Activated CD8-positive, alpha-beta memory T cell treated with anti-CD3 and anti-CD28 coated beads, Interleukin-2, amount 10 ng/mL, durations not matched to agents 7 days and 5 days (primary cell): ENCODE results near the gene TFPT. TPM values are rescaled to one million over a fixed set of nuclear protein-coding genes. Genes with fewer than 3 reads are reported as not detected.

Experiments used
- ATAC-seq: fragments of 150-1000 bp; cut with Tn5 transposase; one replicate; pipeline ENCODE4 v1.10.0; 2021; ENCODE audit warnings: moderate library complexity
- CTCF ChIA-PET: fragments of 350-600 bp; sonication (Branson Sonifier 250); formaldehyde crosslinking; loops from one replicate; lab custom pipeline; 2021; ENCODE audit warnings: antibody characterized with exemption; lab: Charles Lee
- DNase-seq: peaks from one replicate; pipeline ENCODE4 v3.0.0-alpha.2; 2020
- H3K27ac Mint-ChIP-seq: one replicate; pipeline ENCODE4 v1.8.0; 2021; ENCODE audit warnings: mild to moderate bottlenecking, mixed read lengths
- H3K27me3 Mint-ChIP-seq: one replicate; pipeline ENCODE4 v1.8.0; 2021; ENCODE audit warnings: mixed read lengths
- H3K36me3 Mint-ChIP-seq: one replicate; pipeline ENCODE4 v1.8.0; 2021; ENCODE audit warnings: mild to moderate bottlenecking, mixed read lengths
- H3K4me1 Mint-ChIP-seq: one replicate; pipeline ENCODE4 v1.8.0; 2021; ENCODE audit warnings: mixed read lengths
- H3K4me3 Mint-ChIP-seq: one replicate; pipeline ENCODE4 v1.8.0; 2021; ENCODE audit warnings: mild to moderate bottlenecking, moderate library complexity, mixed read lengths
- H3K9me3 Mint-ChIP-seq: one replicate; pipeline ENCODE4 v1.8.0; 2022; ENCODE audit warnings: low read depth, mixed read lengths
- total RNA-seq, 2 experiments: library from RNA; stranded (reverse); gene quantifications; one replicate each; pipeline ENCODE4 v1.2.3, GENCODE V29; 2021

TFPT gene
- total RNA-seq, 2 experiments from 2014 or later = 49.4 to 50.5 TPM

DNA sequence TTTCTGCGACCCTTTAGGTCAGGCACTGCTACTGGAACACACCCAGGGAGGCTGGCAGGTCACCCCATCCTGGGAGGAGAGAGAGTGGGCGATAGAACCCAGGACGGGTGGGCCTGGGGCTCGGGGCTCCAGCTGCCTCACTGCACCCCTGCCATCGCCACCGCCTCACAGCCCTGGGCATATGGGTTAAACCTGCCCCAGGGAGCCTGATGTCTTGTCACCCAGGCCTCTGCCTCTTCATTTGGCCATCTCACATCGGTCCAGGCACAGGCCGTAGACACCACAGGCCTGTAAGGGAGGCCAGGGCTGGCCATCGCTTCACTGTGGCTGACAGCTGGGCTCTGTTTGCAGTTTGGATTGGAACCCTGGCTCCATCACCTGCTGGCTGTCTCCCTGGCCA lies 10.3 kb upstream of the TFPT start:
- H3K9me3 Mint-ChIP-seq = no peaks in the 10 kb centered on the region
- CTCF ChIA-PET = no interaction called here

DNA sequence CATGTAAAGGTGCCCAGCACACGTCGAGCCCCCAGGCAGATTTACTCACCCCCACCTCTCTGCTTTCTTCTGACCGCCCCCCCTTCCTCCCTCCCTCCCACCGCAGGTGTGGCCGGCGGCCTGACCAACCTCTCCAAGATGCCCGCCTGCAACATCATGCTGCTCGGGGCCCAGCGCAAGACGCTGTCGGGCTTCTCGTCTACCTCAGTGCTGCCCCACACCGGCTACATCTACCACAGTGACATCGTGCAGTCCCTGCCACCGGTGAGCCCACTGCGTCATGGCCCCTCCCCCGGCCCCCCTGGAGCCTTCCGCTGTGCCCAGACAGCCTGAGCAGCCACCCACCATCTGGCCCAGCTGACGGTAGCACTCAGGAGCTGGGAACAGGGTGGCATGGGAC lies 8.9 kb upstream of the TFPT start:
- ATAC-seq (no peak), DNase-seq (no peak)
- H3K27me3 Mint-ChIP-seq = no peaks in the 10 kb centered on the region
- H3K9me3 Mint-ChIP-seq = no peaks in the 10 kb centered on the region
- CTCF ChIA-PET = interaction anchor here (1.0 kb wide), 1 partner anchor 9 kb away, joined by 3 read pairs; no protein-coding TSS in a partner anchor
- H3K4me3 Mint-ChIP-seq = no peak overlapping the region
- peaks cover 18% of the 10 kb centered on the region for H3K36me3 Mint-ChIP-seq
- H3K27ac Mint-ChIP-seq = no peak overlapping the region
- no peaks in the 10 kb centered on the region for H3K4me1 Mint-ChIP-seq

More for the DNA sequence above, 10.3 kb upstream of the TFPT start:
- no peaks in the 10 kb centered on the region for H3K4me1 Mint-ChIP-seq
- H3K27me3 Mint-ChIP-seq = no peaks in the 10 kb centered on the region
- peaks cover 14% of the 10 kb centered on the region for H3K36me3 Mint-ChIP-seq
- no peak overlapping the region for H3K27ac Mint-ChIP-seq
- DNase-seq (no peak), ATAC-seq (no peak)
- H3K4me3 Mint-ChIP-seq = no peak overlapping the region

DNA sequence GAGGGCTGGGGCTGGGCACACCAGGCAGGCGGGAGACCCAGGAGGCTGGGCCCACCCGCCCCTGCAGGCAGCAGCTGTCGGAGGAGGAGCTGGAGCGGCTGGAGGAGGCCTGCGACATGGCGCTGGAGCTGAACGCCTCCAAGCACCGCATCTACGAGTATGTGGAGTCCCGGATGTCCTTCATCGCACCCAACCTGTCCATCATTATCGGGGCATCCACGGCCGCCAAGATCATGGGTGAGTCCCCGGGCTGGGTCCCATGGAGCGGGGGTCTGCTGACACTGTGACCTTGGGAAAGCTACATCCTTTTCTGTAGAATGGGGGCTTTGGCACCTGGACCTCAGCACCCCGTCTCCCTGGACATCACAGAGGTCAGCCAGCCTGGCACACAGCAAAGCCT lies 8.2 kb upstream of the TFPT start:
- no peaks in the 10 kb centered on the region for H3K4me1 Mint-ChIP-seq
- H3K9me3 Mint-ChIP-seq = no peaks in the 10 kb centered on the region
- H3K27ac Mint-ChIP-seq = no peak overlapping the region
- H3K36me3 Mint-ChIP-seq = peaks cover 18% of the 10 kb centered on the region
- DNase-seq = no peak
- CTCF ChIA-PET = interaction anchor here (1.0 kb wide), 1 partner anchor 9 kb away, joined by 3 read pairs; no protein-coding TSS in a partner anchor
- H3K27me3 Mint-ChIP-seq = no peaks in the 10 kb centered on the region
- no peak for ATAC-seq
- no peak overlapping the region for H3K4me3 Mint-ChIP-seq

DNA sequence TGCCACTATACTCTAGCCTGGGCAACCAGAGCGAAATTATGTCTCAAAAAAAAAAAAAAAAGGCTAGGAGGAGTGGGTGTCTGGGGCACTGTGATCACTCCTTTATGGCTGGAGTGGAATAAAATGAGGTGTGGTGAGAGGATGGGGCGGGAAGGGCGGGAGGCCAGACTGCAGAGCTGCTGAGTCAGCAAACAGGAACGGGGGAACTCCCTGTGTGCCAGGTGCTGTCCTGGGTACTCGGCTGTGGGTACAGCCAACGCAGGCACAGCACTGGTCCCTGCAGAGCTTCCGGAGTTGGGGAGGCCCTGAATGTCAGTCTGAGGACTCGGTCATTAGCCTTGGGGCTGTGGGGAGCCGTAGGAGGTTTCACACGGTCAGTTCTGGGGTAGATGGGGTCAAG lies 5.8 kb upstream of the TFPT start:
- CTCF ChIA-PET = no interaction called here
- Mint-ChIP-seq H3K4me3 (no peak overlapping the region), H3K4me1 (peaks cover 12% of the 10 kb centered on the region), H3K27ac (no peak overlapping the region), H3K36me3 (peaks cover 16% of the 10 kb centered on the region), H3K27me3 (no peaks in the 10 kb centered on the region), H3K9me3 (no peaks in the 10 kb centered on the region)
- DNase-seq (no peak), ATAC-seq (no peak)

GRCh38 chr19:54114340-54115108 lies 933 bp downstream of the TFPT start:
- peak; percentile 87 for DNase-seq
- peaks cover 34% of the 10 kb centered on the region for H3K4me1 Mint-ChIP-seq
- H3K27ac Mint-ChIP-seq = peak overlapping the region; percentile 96
- peak overlapping the region; percentile 93 for H3K4me3 Mint-ChIP-seq
- peaks cover 26% of the 10 kb centered on the region for H3K36me3 Mint-ChIP-seq
- H3K27me3 Mint-ChIP-seq = no peaks in the 10 kb centered on the region
- no peaks in the 10 kb centered on the region for H3K9me3 Mint-ChIP-seq
- ATAC-seq = peak; percentile 62
- CTCF ChIA-PET = interaction anchor here (0.7 to 2.6 kb wide), 6 partner anchors 12 to 232 kb away, joined by 3 to 9 read pairs (median 6); partner anchors contain the start of genes CNOT3, LENG1, MBOAT7 and NDUFA3

DNA sequence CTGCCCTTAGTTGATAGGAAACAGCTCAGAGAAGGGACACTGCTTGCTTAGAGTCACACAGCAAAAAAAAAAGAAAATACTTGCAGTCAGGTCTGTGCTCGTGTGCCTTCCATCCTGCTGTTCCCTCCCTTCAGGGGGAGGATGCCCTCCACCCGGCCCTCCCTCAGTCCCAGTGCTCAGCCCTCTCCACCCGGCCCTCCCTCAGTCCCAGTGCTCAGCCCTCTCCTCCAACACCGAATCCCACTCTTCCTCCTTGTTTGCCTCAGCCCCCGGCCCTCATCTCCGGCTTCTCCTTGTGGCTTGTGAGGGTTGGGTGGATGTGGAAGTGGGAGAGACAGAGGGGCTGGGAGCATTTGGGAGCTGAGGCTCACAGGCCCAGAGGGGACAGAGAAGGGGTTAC lies 5.8 kb downstream of the TFPT start:
- Mint-ChIP-seq H3K4me3 (no peak overlapping the region), H3K36me3 (peaks cover 44% of the 10 kb centered on the region), H3K27me3 (no peaks in the 10 kb centered on the region), H3K27ac (no peak overlapping the region), H3K4me1 (peaks cover 18% of the 10 kb centered on the region), H3K9me3 (no peaks in the 10 kb centered on the region)
- CTCF ChIA-PET = interaction anchor here (0.5 kb wide), 1 partner anchor 27 kb away, joined by 3 read pairs; no protein-coding TSS in a partner anchor
- ATAC-seq (no peak), DNase-seq (no peak)

DNA sequence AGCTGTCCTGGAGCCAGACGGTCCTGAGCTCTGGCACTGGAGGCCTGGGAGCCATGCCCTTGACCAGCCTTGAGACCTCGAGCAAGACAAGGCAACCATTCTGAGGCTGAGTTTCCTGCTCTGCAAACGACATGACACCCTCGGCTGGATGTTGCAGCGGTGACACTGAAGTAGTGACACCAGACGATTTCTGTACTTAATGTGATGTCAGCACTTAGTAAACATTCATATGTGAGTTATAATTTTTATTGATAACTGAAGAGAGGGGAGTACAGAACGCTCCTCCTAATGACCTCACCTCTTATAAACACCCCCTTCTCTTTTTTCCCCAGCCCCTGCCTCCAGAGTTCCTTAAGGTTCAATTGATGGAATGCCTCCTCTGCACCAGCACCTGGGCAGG lies 7.0 kb downstream of the TFPT start:
- DNase-seq (no peak), ATAC-seq (no peak)
- no peak overlapping the region for H3K27ac Mint-ChIP-seq
- CTCF ChIA-PET = no interaction called here
- no peak overlapping the region for H3K4me3 Mint-ChIP-seq
- H3K4me1 Mint-ChIP-seq = peaks cover 14% of the 10 kb centered on the region
- no peaks in the 10 kb centered on the region for H3K27me3 Mint-ChIP-seq
- H3K36me3 Mint-ChIP-seq = peaks cover 42% of the 10 kb centered on the region
- H3K9me3 Mint-ChIP-seq = no peaks in the 10 kb centered on the region

GRCh38 chr19:54107876-54108490 lies 7.5 kb downstream of the TFPT start:
- CTCF ChIA-PET = no interaction called here
- DNase-seq (no peak), ATAC-seq (no peak)
- Mint-ChIP-seq H3K4me1 (peaks cover 15% of the 10 kb centered on the region), H3K4me3 (no peak overlapping the region), H3K9me3 (no peaks in the 10 kb centered on the region), H3K27me3 (no peaks in the 10 kb centered on the region), H3K27ac (no peak overlapping the region), H3K36me3 (peaks cover 38% of the 10 kb centered on the region)

DNA sequence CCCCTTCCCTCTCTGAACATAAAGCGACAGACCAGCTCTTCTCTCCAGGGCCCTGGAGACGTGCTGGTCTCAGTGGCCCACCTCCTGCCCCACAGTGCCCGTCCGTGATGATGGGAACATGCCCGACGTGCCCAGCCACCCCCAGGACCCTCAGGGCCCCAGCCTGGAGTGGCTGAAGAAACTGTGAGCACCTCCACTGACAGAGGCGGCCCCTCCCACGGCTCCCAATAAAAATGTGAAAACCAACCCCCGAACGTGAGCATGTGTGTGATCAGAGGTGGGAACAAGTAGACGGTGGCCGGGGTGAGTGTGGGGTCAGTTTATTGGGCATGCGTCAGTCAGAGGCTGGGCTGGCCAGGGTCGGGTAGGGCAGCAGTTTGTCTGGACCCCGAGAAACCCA lies 8.7 kb downstream of the TFPT start:
- DNase-seq = no peak

GRCh38 chr19:54105796-54106195 lies 9.7 kb downstream of the TFPT start:
- no peaks in the 10 kb centered on the region for H3K9me3 Mint-ChIP-seq
- peaks cover 21% of the 10 kb centered on the region for H3K4me1 Mint-ChIP-seq
- no peak overlapping the region for H3K27ac Mint-ChIP-seq
- no peaks in the 10 kb centered on the region for H3K27me3 Mint-ChIP-seq
- CTCF ChIA-PET = no interaction called here
- DNase-seq = no peak
- ATAC-seq = no peak
- H3K36me3 Mint-ChIP-seq = peaks cover 35% of the 10 kb centered on the region
- no peak overlapping the region for H3K4me3 Mint-ChIP-seq

More for the DNA sequence above, 8.7 kb downstream of the TFPT start:
- Mint-ChIP-seq H3K9me3 (no peaks in the 10 kb centered on the region), H3K4me1 (peaks cover 22% of the 10 kb centered on the region), H3K27ac (no peak overlapping the region), H3K4me3 (no peak overlapping the region), H3K36me3 (peaks cover 38% of the 10 kb centered on the region), H3K27me3 (no peaks in the 10 kb centered on the region)
- CTCF ChIA-PET = no interaction called here
- no peak for ATAC-seq

DNA sequence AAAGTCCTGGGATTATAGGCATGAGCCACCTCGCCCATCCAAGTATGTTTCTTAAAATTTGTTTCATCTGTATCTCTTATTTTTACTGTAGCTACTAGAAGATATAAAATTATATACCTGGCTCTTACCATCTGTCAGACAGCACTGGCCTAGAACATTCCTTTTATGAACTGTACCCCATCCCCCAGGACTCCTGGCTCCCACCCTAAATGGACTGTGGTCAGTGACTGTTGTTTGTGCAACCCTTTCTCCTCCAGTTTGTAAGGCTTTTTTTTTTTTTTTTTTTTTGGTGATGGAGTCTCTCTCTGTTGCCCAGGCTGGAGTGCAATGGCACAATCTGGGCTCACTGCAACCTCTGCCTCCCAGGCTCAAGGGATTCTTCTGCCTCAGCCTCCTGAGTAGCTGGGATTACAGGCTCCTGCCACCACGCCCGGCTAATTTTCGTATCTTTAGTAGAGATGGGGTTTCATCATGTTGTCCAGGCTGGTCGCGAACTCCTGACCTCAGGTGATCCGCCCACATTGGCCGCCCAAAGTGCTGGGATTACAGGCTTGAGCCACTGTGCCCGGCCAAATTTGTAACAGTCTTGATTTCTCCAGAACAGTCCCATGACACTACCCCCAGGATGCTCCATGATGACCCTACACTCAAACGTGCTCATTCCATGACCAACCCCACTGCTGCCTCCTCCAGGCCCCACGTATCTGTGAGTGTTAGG lies 10.3 kb downstream of the TFPT start:
- H3K27ac Mint-ChIP-seq = no peak overlapping the region
- H3K9me3 Mint-ChIP-seq = no peaks in the 10 kb centered on the region
- no peaks in the 10 kb centered on the region for H3K27me3 Mint-ChIP-seq
- H3K4me3 Mint-ChIP-seq = no peak overlapping the region
- ATAC-seq = no peak
- CTCF ChIA-PET = interaction anchor here (1.6 kb wide), 1 partner anchor 10 kb away, joined by 4 read pairs; the partner anchor contains the start of genes PRPF31 and TFPT
- peaks cover 31% of the 10 kb centered on the region for H3K36me3 Mint-ChIP-seq
- no peak for DNase-seq
- peaks cover 19% of the 10 kb centered on the region for H3K4me1 Mint-ChIP-seq

DNA sequence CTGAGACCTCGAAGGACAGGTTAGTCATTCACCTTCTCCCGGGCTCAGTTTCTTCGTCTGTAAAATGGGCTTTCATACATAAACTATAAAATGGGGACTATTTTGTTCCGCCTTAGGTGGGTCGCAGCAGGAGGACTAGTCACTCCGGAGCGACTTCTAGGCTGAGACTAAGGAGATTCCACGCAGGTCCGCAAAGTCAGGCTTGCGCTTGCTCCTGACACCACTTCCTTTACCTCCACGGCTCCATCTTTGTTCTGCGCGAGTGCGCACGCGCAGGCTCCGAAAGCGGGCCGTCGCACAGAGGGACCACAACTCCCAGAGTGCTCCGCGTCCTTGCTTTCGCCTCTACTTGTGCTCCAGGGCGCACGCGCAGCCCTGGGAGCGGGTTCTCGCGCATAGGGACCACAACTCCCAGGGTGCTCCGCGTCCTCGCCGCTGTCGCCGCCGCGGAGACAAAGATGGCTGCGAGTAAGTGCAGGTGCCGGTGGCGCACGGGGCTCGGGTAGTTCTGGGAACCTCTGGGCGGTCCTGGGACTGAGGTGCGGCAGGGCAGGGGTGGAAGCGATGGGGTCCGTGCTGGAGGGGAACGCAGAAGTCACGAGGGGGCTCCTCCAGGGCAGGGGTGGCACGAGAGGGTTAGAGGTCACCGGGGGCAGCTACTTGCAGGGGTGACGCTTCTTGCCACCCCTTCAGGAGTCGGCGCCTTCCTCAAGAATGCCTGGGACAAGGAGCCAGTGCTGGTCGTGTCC lies 12.9 kb downstream of the TFPT start, which contains the start of gene NDUFA3:
Gene NDUFA3 (plus strand): TSS at position 435 of the 749 bp plus-strand sequence. CDS start 24 bp downstream, at position 459.
- CTCF ChIA-PET = interaction anchor here (1.2 to 2.1 kb wide), 2 partner anchors 12 to 34 kb away, joined by 3 to 9 read pairs; partner anchors contain the start of genes CNOT3, PRPF31 and TFPT
- H3K27me3 Mint-ChIP-seq = no peaks in the 10 kb centered on the region
- H3K27ac Mint-ChIP-seq = peak within 1 kb of the TSS; percentile 96
- H3K9me3 Mint-ChIP-seq = no peaks in the 10 kb centered on the region
- H3K4me1 Mint-ChIP-seq = peaks cover 18% of the 10 kb centered on the region
- peaks cover 19% of the 10 kb centered on the region for H3K36me3 Mint-ChIP-seq
- peak within 1 kb of the TSS; percentile 99 for H3K4me3 Mint-ChIP-seq
- ATAC-seq = peak; percentile 99
- peak; percentile 99 for DNase-seq
